HFFc6 (cell line): Measurements from ENCODE around the gene DBX1. TPM values are rescaled to one million over a fixed set of nuclear protein-coding genes. Genes with fewer than 3 reads are reported as not detected.

Source experiments
- DNase-seq: peaks from one replicate; pipeline ENCODE4 v3.0.0-alpha.2; 2018
- H3K27ac Mint-ChIP-seq: 2 replicates; pipeline ENCODE4 v1.8.0; 2020; ENCODE audit warnings: mild to moderate bottlenecking, mixed read lengths
- H3K27me3 Mint-ChIP-seq: 2 replicates; pipeline ENCODE4 v1.8.0; 2021; ENCODE audit warnings: mild to moderate bottlenecking, moderate library complexity, mixed read lengths; ENCODE audit not compliant: insufficient read depth
- H3K36me3 Mint-ChIP-seq: 2 replicates; pipeline ENCODE4 v1.8.0; 2021; ENCODE audit warnings: low read depth, mixed read lengths
- H3K4me1 Mint-ChIP-seq: 2 replicates; pipeline ENCODE4 v1.8.0; 2020; ENCODE audit warnings: low read depth, mixed read lengths
- H3K4me3 Mint-ChIP-seq: 2 replicates; pipeline ENCODE4 v1.8.0; 2020; ENCODE audit warnings: mild to moderate bottlenecking, moderate library complexity, mixed read lengths
- H3K9me3 Mint-ChIP-seq: 2 replicates; pipeline ENCODE4 v1.8.0; 2020; ENCODE audit warnings: mild to moderate bottlenecking, mixed read lengths
- total RNA-seq, 6 experiments: library from RNA; stranded (reverse); fragmentation: NEBNext Ultra II Directional; extraction: Animal tissue kit (Norgen Biotek cat#: 25700); gene quantifications; 2 replicates in 1 of 6; 3 replicates in 5 of 6; pipeline ENCODE4 v1.2.3, GENCODE V29; 2021
- TF ChIP-seq, protein P1 (sequence below): fragments of 200-600 bp; sonication (generic); IDR thresholded peaks from 2 replicates; pipeline ENCODE4 v1.5.0; 2021; ENCODE audit warnings: antibody characterized with exemption, mild to moderate bottlenecking

Gene DBX1
- total RNA-seq, 6 experiments from 2014 or later = not detected

DNA sequence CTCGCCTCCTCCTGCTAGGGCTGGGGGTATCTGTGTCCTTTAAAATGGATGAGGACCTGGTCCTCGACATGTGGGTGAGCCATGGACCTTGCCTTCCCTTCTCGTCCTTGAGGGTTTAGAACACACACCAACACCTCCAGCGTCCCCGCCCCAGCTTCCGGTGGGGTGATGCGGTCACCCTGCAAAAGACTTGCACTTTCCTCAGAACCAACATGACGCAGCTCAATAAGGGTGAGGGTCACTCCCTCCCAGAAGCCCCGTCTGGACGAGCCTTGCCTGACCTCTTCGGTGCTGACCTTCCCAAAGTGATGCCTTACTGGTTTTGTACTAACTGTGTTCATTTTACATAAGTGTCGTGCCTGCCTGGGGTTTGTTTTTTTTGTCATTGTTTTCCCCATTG is 41.0 kb downstream of the DBX1 start:
- TF ChIP-seq, protein P1, sequence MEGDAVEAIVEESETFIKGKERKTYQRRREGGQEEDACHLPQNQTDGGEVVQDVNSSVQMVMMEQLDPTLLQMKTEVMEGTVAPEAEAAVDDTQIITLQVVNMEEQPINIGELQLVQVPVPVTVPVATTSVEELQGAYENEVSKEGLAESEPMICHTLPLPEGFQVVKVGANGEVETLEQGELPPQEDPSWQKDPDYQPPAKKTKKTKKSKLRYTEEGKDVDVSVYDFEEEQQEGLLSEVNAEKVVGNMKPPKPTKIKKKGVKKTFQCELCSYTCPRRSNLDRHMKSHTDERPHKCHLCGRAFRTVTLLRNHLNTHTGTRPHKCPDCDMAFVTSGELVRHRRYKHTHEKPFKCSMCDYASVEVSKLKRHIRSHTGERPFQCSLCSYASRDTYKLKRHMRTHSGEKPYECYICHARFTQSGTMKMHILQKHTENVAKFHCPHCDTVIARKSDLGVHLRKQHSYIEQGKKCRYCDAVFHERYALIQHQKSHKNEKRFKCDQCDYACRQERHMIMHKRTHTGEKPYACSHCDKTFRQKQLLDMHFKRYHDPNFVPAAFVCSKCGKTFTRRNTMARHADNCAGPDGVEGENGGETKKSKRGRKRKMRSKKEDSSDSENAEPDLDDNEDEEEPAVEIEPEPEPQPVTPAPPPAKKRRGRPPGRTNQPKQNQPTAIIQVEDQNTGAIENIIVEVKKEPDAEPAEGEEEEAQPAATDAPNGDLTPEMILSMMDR = no peak
- Mint-ChIP-seq H3K27me3 (peaks cover 7% of the 10 kb centered on the region), H3K4me3 (no peak overlapping the region), H3K4me1 (peaks cover 24% of the 10 kb centered on the region), H3K9me3 (no peaks in the 10 kb centered on the region), H3K27ac (no peak overlapping the region; the same call in 1 of the 2 replicates), H3K36me3 (peaks cover 27% of the 10 kb centered on the region)
- no peak for DNase-seq

DNA sequence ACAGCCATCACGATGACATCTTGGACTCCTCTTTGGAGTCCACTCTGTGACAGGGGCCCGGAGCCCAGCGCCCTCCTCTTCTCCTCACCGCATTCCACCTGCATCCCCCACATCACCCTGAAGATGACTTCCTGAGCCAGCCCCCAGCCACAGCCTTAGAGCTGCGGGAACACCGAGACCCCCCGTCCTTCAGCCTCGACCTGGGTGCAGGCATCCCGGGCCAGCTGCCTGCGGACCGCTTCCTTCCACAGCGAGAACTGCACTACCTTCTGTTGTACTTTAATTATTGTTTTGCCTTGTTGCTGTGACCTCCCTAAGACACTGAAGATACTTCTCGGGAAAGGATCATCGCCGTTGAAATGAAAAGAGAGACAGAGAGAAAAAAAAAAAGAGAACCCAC is 42.1 kb downstream of the DBX1 start:
- H3K36me3 Mint-ChIP-seq = peaks cover 27% of the 10 kb centered on the region
- H3K9me3 Mint-ChIP-seq = no peaks in the 10 kb centered on the region
- H3K4me3 Mint-ChIP-seq = no peak overlapping the region
- H3K27me3 Mint-ChIP-seq = peaks cover 7% of the 10 kb centered on the region
- TF ChIP-seq, protein P1 = no peak
- H3K27ac Mint-ChIP-seq = no peak overlapping the region
- no peak for DNase-seq
- peaks cover 34% of the 10 kb centered on the region for H3K4me1 Mint-ChIP-seq

DNA sequence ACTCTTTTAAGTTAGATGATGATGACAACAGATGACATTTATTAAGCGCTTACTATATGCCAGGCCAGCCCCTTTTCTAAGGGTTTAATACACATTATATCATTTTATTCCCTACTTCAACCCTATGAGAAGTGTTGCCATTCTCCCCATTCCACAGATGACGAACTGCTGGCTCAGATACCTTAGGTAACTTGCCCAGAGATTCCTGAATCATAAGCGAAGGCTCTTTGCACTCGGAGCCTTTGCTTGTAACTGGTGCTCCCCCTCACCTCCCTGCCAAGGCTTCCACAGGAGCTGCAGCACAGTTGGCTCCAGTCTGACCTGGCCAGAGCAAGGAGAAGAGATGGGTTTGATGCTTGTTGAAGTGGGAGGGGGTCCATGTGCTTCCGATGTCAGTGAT is 43.0 kb downstream of the DBX1 start:
- TF ChIP-seq, protein P1 = no peak
- H3K4me1 Mint-ChIP-seq = peaks cover 43% of the 10 kb centered on the region
- no peak for DNase-seq
- peaks cover 27% of the 10 kb centered on the region for H3K36me3 Mint-ChIP-seq
- H3K27ac Mint-ChIP-seq = no peak overlapping the region
- H3K4me3 Mint-ChIP-seq = no peak overlapping the region
- H3K9me3 Mint-ChIP-seq = no peaks in the 10 kb centered on the region
- peaks cover 7% of the 10 kb centered on the region for H3K27me3 Mint-ChIP-seq

DNA sequence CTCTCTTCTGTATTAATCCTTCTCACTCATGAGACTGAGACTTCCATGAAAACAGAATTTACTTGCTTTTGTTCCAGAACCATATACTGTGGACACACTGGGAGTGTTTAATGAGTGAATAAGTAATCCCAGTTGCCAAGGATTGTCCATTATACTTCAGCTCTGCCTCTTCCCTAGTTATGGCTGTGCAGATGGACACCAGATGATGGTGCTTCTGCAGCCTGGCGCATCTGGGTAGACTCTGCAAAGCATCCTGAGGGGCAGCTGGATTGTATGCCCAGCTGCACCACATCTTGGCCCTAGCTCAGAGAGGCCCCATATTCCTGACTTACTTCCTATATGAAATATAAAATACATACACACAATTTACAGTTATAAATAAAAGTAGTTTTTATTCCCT is 43.5 kb downstream of the DBX1 start:
- Mint-ChIP-seq H3K27ac (no peak overlapping the region), H3K27me3 (peaks cover 7% of the 10 kb centered on the region), H3K4me1 (peaks cover 48% of the 10 kb centered on the region), H3K36me3 (peaks cover 27% of the 10 kb centered on the region), H3K4me3 (no peak overlapping the region), H3K9me3 (no peaks in the 10 kb centered on the region)
- TF ChIP-seq, protein P1 = no peak
- no peak for DNase-seq

DNA sequence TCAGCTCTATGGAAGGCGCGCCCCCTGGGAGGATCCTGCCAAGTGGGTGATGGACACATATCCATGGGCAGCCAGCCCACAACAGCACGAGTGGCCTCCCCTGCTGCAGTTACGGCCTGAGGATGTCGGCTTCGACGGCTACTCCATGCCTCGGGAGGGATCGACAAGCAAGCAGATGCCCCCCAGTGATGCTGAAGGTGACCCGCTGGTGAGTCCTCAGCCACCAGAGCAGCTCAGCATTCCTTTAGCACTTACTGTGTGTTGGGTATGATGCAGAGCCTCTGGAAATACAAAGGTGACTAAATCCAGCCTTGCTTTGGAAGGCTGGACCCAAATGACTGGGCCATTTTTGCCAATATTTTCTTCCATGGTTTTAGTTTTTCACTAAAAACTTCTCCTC is 45.7 kb downstream of the DBX1 start:
- DNase-seq = peak; percentile 44
- Mint-ChIP-seq H3K27ac (peak overlapping the region; percentile 55), H3K9me3 (no peaks in the 10 kb centered on the region), H3K4me1 (peaks cover 58% of the 10 kb centered on the region), H3K36me3 (peaks cover 25% of the 10 kb centered on the region), H3K4me3 (no peak overlapping the region), H3K27me3 (peaks cover 5% of the 10 kb centered on the region)
- TF ChIP-seq, protein P1 = no peak

DNA sequence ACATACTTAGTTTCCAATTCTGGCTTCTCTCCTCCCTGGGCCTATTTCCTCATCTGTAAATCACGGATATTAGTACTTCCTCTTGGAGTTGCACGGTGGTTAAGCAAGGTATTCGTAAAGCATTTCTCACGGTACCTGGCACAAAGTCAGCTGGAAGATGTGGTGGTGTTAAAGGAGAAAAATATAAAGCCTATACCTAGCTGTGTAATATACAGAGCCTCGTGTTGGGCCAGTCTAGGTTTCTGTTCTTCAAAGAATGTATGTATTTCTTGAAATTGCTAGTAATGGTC is 47.2 kb downstream of the DBX1 start:
- TF ChIP-seq, protein P1 = no peak
- H3K36me3 Mint-ChIP-seq = peaks cover 20% of the 10 kb centered on the region
- no peak overlapping the region for H3K4me3 Mint-ChIP-seq
- DNase-seq = no peak
- H3K27ac Mint-ChIP-seq = peak overlapping the region; percentile 85; the same call in 1 of the 2 replicates
- H3K27me3 Mint-ChIP-seq = peaks cover 3% of the 10 kb centered on the region
- no peaks in the 10 kb centered on the region for H3K9me3 Mint-ChIP-seq
- peaks cover 66% of the 10 kb centered on the region for H3K4me1 Mint-ChIP-seq
